Measurements from ENCODE around the gene PHGDH. TPM values are rescaled to one million over a fixed set of nuclear protein-coding genes. Genes with fewer than 3 reads are reported as not detected.

Gene PHGDH
- total RNA-seq: 58.1 TPM

GRCh38 chr1:119711804-119712341 lies at the start of gene PHGDH:
TSS of gene PHGDH (plus strand) at chr1:119711934. CDS start at chr1:119712023, 89 bp downstream.

GRCh38 chr1:119768778-119769177 lies 57.0 kb downstream of the PHGDH start, which contains the start of gene HMGCS2:
TSS of gene HMGCS2 (minus strand) at chr1:119768905. CDS start at chr1:119768844, 61 bp downstream.

Other genes with a start within 250 kb of the PHGDH start
- gene HSD3B1, start 204.7 kb upstream of the PHGDH start, total RNA-seq: not detected
- gene ZNF697, start 63.7 kb upstream of the PHGDH start, total RNA-seq: 23.8 TPM
- not detected for gene HMGCS2, start 57.0 kb downstream of the PHGDH start, total RNA-seq
- not detected for gene REG4, start 99.5 kb downstream of the PHGDH start, total RNA-seq
- gene ADAM30, start 184.6 kb downstream of the PHGDH start, total RNA-seq: not detected

Data from diencephalon (tissue), 1 donor.